RWPE1 (cell line): ENCODE results near the gene LCE7A.

Experiments
- CTCF ChIA-PET: fragments of 350-600 bp; sonication (Branson Sonifier 250); formaldehyde crosslinking; extraction: SDS; loops from one replicate; lab custom pipeline; 2021; lab: Yijun Ruan, JAX
- POLR2A ChIA-PET: fragments of 400-600 bp; formaldehyde crosslinking; extraction: SDS; loops from one replicate; lab custom pipeline; 2020; ENCODE audit warnings: antibody characterized with exemption; ENCODE audit not compliant: low non-redundant PET; lab: Yijun Ruan, JAX
- DNase-seq: peaks from one replicate; pipeline ENCODE4 v3.0.0; 2012; ENCODE audit warnings: low spot score
- H3K27ac ChIP-seq: fragments of 450-650 bp; 2 replicates; pipeline ENCODE4 v1.5.1; 2017
- TF ChIP-seq, protein P1 (sequence below): fragments of 450-650 bp; conservative IDR thresholded peaks from 2 replicates; pipeline ENCODE4 v1.5.1; 2017; ENCODE audit warnings: low read depth, mild to moderate bottlenecking

LCE7A gene

DNA sequence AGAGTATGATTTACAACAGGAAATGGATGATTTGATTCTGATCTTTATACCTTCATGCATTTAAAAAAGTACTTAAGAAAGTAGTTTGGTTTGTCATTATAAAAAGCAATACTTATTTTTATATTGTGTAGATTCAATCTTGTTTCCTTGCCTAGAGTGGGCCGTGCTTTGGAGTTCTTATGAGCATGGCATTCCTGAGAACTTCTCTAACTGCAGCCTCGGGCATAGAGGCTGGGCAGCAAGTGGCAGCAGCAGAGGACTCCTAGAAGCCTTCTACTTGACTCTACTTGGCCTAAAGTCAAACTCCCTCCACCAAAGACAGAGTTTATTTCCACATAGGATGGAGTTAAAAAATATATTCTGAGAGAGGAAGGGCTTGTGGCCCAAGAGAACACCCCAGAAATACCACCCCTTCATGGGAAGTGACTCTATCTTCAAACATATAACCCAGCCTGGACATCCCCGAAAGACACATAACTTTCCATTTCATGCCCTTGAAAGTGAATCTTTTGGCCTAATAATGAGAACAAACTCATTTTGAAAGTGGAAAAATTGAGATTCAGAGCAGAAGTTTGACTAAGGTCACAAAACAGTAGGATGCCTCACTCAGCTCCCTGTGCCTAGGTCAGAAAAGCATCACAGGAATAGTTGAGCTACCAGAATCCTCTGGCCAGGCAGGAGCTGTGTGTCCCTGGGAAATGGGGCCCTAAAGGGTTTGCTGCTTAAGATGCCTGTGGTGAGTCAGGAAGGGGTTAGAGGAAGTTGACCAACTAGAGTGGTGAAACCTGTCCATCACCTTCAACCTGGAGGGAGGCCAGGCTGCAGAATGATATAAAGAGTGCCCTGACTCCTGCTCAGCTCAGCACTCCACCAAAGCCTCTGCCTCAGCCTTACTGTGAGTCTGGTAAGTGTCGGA is 48.1 kb downstream of the LCE7A start, which contains the start of gene IVL:
TSS of gene IVL (plus strand) at position 861 of the 916 bp plus-strand sequence. CDS start 1,252 bp downstream, outside the sequence.
- CTCF ChIA-PET: interaction anchor here (0.7 to 0.8 kb wide), 2 partner anchors 10 to 72 kb away, joined by 5 to 6 read pairs; no protein-coding TSS in a partner anchor

DNA sequence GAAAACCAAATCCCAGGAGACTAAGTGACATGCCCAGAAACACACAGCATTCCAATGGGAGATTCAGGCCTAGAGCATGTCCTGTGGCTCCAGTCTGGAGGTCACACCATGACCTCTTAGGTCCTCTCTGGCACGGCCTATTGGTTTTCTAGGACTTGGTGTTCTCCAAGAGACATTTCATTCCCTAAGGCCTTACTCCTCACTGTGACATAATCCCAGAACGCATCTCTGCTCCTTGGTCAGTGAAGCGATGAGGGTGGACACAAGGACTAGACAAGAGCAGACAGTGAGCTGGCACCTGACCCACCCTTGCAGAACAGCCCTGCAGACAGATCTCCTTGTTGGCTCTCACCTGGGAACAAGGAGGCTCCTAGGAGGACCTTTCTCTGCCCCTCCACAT is 49.4 kb downstream of the LCE7A start:
- H3K27ac ChIP-seq: no peak overlapping the region
- no peak for DNase-seq
- TF ChIP-seq, protein P1, sequence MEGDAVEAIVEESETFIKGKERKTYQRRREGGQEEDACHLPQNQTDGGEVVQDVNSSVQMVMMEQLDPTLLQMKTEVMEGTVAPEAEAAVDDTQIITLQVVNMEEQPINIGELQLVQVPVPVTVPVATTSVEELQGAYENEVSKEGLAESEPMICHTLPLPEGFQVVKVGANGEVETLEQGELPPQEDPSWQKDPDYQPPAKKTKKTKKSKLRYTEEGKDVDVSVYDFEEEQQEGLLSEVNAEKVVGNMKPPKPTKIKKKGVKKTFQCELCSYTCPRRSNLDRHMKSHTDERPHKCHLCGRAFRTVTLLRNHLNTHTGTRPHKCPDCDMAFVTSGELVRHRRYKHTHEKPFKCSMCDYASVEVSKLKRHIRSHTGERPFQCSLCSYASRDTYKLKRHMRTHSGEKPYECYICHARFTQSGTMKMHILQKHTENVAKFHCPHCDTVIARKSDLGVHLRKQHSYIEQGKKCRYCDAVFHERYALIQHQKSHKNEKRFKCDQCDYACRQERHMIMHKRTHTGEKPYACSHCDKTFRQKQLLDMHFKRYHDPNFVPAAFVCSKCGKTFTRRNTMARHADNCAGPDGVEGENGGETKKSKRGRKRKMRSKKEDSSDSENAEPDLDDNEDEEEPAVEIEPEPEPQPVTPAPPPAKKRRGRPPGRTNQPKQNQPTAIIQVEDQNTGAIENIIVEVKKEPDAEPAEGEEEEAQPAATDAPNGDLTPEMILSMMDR: no peak
- ChIA-PET POLR2A (no interaction called here), CTCF (interaction anchor here (0.7 kb wide), 1 partner anchor 24 kb away, joined by 3 read pairs; no protein-coding TSS in a partner anchor)

More for the DNA sequence above, 48.1 kb downstream of the LCE7A start, which contains the start of gene IVL:
- POLR2A ChIA-PET: interaction anchor here (0.6 kb wide), 1 partner anchor 400 kb away, joined by 3 read pairs; no protein-coding TSS in a partner anchor
- TF ChIP-seq, protein P1: no peak
- peak within 1 kb of the TSS; percentile 53 for H3K27ac ChIP-seq
- DNase-seq: peak; percentile 76
